GM19438 (cell line): Measurements from ENCODE around the gene SCN5A.

ENCODE experiments used
- ATAC-seq: cut with Tn5 transposase; IDR thresholded peaks from one replicate; pipeline ENCODE4 v1.9.1; 2021; ENCODE audit warnings: low read depth; ENCODE audit not compliant: unreplicated experiment

SCN5A gene

GRCh38 chr3:38627956-38628355 is 21.5 kb downstream of the SCN5A start:
- no peak for ATAC-seq

- ATAC-seq: no peak
Observed at GRCh38 chr3:38626171-38626570, 23.3 kb downstream of the SCN5A start.

- ATAC-seq: no peak
Observed at GRCh38 chr3:38623539-38623938, 25.9 kb downstream of the SCN5A start.

GRCh38 chr3:38622336-38622735 is 27.2 kb downstream of the SCN5A start:
- ATAC-seq: no peak

- no peak for ATAC-seq
Observed at GRCh38 chr3:38620236-38620635, 29.3 kb downstream of the SCN5A start.

- ATAC-seq: no peak
Observed at GRCh38 chr3:38618343-38618742, 31.1 kb downstream of the SCN5A start.

GRCh38 chr3:38617586-38617985 is 31.9 kb downstream of the SCN5A start:
- no peak for ATAC-seq

- no peak for ATAC-seq
Observed at GRCh38 chr3:38617137-38617536, 32.4 kb downstream of the SCN5A start.

GRCh38 chr3:38616658-38617057 is 32.8 kb downstream of the SCN5A start:
- ATAC-seq: no peak

- no peak for ATAC-seq
Observed at GRCh38 chr3:38616111-38616510, 33.4 kb downstream of the SCN5A start.

- ATAC-seq: no peak
Observed at GRCh38 chr3:38614651-38615352, 34.7 kb downstream of the SCN5A start.

- ATAC-seq: no peak
Observed at GRCh38 chr3:38614091-38614490, 35.4 kb downstream of the SCN5A start.

- ATAC-seq: no peak
Observed at GRCh38 chr3:38613426-38613825, 36.1 kb downstream of the SCN5A start.

GRCh38 chr3:38611866-38612265 is 37.6 kb downstream of the SCN5A start:
- ATAC-seq: no peak

GRCh38 chr3:38610934-38611333 is 38.6 kb downstream of the SCN5A start:
- ATAC-seq: no peak

- no peak for ATAC-seq
Observed at GRCh38 chr3:38610436-38610835, 39.1 kb downstream of the SCN5A start.

GRCh38 chr3:38609386-38610111 is 39.9 kb downstream of the SCN5A start:
- ATAC-seq: no peak

GRCh38 chr3:38608961-38609360 is 40.5 kb downstream of the SCN5A start:
- no peak for ATAC-seq

- no peak for ATAC-seq
Observed at GRCh38 chr3:38608086-38608775, 41.3 kb downstream of the SCN5A start.

GRCh38 chr3:38606561-38606960 is 42.9 kb downstream of the SCN5A start:
- ATAC-seq: no peak

- no peak for ATAC-seq
Observed at GRCh38 chr3:38605981-38606380, 43.5 kb downstream of the SCN5A start.

GRCh38 chr3:38604246-38604645 is 45.2 kb downstream of the SCN5A start:
- no peak for ATAC-seq
